NCI-H345 (cell line): ENCODE data around the gene FTO.
A peak's percentile ranks its signal among the peaks of the same experiment; 100 is the strongest.

Experiments
- DNase-seq: peaks from one replicate; lab custom pipeline; 2025; lab: John Stamatoyannopoulos, UW

FTO gene

DNA sequence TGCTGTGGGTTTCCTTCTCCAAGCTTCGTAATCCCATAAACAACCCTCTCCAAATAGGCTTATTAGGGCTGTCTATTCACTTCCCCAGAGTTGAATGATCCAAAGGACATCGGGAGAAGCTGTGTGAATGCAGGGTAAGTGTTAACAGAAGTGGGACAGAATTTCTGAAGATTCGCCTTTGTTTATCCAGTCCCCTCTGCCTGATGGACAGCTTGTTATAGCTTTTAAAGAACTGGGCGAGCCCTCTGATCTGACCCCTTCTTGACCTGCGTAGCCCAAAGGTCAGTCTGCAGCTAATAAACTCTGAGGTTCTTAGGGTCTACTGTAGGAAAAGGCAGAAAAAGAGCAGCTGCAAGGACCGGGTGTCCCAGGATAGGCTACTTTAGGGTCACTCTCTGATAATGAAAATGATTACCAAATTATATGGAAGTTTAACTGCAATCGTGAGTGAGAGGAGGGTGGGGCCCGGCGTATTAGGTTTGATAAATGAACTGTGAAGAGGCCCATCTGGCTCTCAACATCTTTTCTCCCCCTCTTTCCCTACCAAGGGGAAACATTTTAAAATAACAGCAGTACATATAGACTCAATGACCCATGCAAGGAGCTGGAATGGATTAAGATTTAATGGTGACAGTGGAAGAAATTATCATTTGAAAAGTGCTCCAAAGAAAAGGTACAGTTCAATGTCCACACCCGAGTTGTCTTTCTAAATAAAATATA lies 233.4 kb downstream of the FTO start:
- DNase-seq: no peak

GRCh38 chr16:53944025-53944424 lies 240.1 kb downstream of the FTO start:
- DNase-seq: no peak

- DNase-seq: no peak
These were observed 242.0 kb downstream of the FTO start for GRCh38 chr16:53945996-53946395.

DNA sequence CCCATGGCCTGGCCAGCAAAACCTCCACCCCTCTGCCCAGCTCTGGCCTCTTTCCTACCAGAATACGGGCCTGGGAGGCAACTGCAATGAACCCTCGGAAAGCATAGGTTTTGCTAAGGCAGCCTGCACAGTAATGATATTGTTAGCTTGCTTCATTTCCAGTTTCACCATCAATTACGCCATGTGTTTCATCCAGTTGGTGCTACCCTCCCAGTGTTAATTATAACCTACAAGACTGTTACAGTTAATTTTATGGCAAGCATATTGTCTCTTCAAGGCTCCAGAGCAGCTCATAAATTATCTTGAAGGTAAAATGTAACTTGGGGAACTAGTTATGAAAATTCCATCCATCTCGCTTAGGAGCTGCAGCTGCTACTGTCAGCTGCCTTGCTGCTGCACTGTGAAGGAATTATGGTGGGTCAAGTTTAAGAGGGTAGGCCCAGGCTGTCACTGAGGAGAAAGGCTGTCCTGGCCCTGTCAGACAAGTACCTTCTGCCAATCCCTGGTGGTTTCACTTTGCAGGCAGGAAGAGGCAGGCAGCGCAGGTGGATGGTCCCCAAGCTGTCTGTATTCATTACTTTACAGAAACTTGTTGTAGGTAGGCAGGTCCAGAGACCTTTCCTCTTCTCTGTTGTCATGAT lies 242.9 kb downstream of the FTO start:
- DNase-seq: no peak

DNA sequence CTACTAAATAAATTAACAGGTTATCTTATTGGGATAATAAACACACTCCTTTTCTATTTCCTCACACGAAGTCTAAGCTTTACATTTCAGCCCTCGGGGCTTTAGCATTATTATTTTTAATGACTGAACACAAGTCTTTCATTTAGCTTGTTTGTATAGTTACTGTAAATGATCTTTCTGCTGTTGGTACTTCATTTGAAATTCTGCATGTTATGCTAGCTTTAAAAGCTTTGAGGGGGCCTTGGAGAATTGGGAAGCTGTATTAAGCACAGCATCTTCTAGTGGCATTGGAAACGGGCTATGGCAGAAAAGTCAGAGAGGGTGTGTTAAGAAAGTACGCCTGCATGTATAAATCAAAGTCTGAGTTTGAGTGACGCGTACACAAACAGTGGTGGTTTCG lies 243.7 kb downstream of the FTO start:
- no peak for DNase-seq

GRCh38 chr16:53948326-53948725 lies 244.4 kb downstream of the FTO start:
- DNase-seq: no peak

DNA sequence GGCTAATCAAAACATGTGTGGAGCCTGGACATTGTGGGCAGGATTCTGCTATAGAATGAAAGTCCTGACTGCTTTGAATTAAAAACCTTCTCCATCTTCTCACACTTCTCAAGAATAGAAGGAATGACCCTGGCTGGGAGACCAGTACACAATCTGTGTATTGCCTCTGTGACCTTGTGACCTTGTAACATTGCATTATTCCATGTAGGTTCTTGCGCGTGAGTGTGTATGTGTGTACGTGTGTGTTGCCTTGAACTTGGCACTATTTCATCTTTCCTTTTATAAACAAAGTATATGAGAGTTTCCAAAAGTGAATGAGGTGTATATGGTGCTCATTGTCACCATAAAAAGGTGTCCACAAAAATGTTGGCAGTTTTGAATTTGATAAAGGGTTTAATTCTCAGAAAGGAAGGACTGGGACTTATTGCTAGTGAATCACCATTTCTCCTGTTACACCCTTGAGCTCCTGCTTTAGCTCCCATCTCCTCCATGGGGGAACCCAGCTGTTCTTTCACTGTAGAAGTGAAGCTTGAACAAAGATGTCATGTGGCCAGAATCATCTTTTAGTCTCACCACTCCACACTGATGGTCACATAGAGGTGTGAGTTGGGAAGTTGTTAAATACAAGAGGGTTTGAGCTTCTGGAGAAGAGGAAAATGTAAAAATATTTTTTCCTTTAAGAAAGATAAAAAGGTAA lies 244.9 kb downstream of the FTO start:
- DNase-seq: no peak

DNA sequence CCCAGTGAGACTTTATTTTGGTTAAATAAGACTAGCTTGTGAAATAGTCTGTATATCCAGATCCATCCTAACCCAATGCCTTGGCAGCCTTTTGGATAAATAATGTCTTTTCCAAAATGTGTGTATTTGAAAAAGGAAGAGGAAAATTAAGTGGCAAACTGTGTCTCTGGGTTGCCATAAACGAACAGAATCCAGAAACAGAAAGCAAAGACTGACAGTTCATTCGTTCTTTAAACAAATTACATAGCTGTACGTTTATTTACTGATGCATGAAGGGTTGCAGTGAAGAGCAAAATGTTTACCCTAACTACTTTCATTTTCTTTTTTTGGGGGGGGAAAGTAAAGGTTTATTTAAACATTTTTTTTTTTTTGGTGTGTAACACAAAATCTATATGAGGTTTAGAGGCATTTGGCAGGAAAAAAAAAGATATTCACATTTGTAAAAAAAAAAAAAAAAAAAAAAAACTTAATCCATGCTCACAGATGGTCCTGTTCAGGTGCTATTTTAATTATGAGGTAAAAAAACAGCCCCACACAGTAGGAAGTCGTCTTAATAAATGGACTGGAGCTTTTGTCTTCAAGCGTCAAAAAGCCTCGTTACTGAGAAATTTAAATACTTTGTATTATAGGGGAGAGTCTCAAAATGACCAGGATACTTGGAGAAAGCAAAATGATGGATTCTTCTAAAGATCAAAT lies 245.9 kb downstream of the FTO start:
- DNase-seq: no peak

GRCh38 chr16:53950677-53951076 lies 246.7 kb downstream of the FTO start:
- peak; percentile 60 for DNase-seq

DNA sequence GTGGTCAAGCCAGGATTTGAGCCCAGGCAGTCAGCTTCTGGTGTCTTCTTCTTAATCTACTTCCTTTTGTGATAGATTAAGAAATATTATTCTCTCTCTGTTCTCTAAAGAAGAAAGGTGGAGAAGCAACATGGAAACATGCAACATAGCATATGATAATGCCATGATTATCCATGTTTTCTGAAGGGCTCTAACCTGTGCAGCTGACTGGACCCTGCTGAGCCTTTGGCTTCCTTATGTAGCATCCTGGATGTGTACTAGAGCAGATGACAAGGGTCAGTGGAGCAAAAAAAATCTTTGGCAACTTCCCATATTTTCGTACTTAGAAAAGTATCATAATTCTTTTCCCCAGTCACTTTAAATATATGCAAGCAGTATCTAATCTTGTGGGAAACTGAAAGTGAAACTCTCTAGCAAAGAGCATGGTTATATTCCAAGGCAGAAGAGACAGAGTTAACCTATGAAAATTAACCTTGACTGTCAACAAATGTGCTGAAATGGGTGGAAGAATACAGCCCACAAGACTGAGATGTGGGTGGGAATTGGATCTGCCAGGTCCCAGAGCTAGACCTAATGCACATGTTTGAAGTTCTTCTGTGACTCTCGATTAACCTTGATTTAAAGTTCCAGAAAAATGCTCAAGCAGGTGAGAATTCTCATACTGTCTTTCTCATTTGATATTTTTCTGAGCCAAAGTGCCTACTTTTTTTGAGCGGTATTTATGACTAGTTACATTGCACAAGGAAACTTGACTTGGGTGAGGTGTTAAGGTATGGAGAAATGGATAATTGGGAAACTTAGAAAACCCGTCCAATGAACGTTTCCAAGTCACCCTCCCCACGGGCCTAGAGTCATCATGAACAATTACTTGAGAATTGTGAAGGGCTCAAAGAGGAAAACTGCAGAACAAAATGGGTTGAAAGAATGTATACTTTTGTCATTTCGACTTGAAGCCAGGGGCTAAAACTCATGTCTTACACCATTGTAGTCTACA lies 248.6 kb downstream of the FTO start:
- no peak for DNase-seq

- DNase-seq: no peak
These were observed 249.4 kb downstream of the FTO start for GRCh38 chr16:53953336-53953735.

DNA sequence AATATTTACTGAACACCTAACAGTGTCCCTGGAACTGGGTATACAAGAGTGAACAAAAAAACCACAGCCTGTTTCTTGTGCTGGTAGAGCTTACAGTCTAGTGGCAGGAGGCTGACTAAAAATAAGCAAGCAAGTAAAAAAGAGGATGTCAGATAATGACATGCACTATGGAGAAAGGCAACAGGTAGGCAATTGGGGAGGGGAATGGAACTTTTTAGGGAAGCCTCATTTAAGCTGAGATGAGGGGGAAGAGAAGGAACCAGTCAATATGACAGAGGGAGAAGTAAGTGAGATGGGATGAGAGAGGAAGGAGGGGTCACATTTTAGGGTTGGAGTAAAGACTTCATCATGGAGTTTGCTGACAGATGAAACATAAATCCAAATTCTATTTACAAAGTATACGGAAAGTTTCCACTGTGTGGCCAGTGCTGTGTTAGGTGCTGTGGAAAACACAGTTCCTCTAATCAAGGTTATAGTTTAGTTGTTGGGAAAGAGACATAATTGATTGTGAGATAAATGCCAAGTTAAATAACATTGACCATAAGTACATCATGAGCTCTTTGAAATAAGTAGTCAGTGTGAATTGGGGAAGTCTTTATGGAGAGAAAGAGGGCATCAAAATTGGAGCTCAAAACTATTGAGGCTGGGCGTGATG lies 251.4 kb downstream of the FTO start:
- DNase-seq: no peak

GRCh38 chr16:53958341-53958880 lies 254.5 kb downstream of the FTO start:
- no peak for DNase-seq

- no peak for DNase-seq
These were observed 256.3 kb downstream of the FTO start for GRCh38 chr16:53960050-53960812.

GRCh38 chr16:53960954-53961616 lies 257.1 kb downstream of the FTO start:
- no peak for DNase-seq

DNA sequence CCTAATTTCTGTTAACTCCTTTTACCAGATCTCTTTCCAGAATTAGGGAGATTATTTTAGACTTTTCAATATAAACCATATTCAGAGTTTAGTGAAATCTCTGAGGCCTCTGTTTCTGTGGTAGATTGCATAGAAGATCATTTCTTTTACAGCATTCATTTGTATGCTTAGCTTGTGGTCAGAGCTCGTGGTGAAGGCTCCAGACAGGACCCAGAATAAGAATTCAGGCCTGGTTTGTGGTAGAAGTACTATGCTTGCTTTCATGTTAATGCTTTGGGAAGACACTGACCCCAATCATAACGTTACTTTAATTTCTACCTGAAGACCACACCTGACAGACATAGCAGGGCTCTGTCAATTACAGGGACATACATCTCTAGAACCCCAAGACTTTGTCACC lies 258.1 kb downstream of the FTO start:
- DNase-seq: no peak

DNA sequence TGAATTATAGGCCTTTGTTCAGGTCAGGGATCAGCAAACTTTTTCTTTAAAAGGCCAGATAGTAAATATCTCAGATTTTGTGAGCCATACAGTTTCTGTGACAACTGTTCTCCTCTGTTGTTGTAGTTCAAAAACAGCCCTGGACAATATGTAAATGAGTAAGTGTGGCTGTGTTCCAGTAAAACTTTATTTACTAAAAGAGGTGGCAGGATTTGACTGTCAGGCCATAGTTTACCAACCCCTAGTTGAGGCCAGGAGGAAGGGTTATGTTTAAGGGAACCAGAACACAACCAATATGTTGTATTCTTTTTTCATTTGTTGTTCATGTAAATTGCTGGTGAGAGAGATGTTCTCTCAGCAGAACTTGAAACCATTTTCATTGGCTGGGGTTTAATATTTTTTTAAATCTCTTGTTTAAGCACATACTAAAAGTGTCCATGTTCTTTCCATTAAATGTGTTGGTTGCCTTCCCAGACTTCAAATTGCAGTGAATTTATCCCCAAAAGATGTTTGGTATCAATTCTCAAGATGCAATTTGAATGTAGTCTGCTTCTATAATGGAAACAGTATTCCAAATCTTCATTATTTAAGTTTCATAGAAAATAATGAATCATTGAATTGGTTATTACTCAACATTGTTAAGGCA lies 260.3 kb downstream of the FTO start:
- DNase-seq: no peak

GRCh38 chr16:53966821-53967571 lies 263.0 kb downstream of the FTO start:
- no peak for DNase-seq
